DOHH2 (cell line): ENCODE data around the gene SMLR1.

Source experiments
- H3F3A ChIP-seq: fragments of 200-600 bp; sonication (generic), shearing (Covaris generic); 2 replicates; pipeline ENCODE4 v1.6.0; 2016; ENCODE audit warnings: antibody characterized with exemption, mild to moderate bottlenecking; ENCODE audit not compliant: control insufficient read depth, insufficient read depth
- H3K27ac ChIP-seq: fragments of 200-600 bp; sonication (generic); 2 replicates; pipeline ENCODE4 v1.5.1; 2014; ENCODE audit warnings: low read depth, mild to moderate bottlenecking, low read length, moderate library complexity
- H3K27me3 ChIP-seq: fragments of 200-600 bp; sonication (generic); 2 replicates; pipeline ENCODE4 v1.6.1; 2014; ENCODE audit warnings: mild to moderate bottlenecking, low read length, mixed read lengths; ENCODE audit not compliant: control insufficient read depth
- H3K36me3 ChIP-seq: fragments of 200-600 bp; sonication (generic); 2 replicates; pipeline ENCODE4 v1.6.1; 2014; ENCODE audit warnings: mild to moderate bottlenecking, low read length, moderate library complexity, mixed read lengths; ENCODE audit not compliant: control insufficient read depth
- H3K4me1 ChIP-seq: fragments of 200-600 bp; sonication (generic); 2 replicates; pipeline ENCODE4 v1.6.1; 2014; ENCODE audit warnings: mild to moderate bottlenecking, low read length, mixed read lengths; ENCODE audit not compliant: control insufficient read depth
- H3K4me2 ChIP-seq: fragments of 200-600 bp; sonication (generic); 2 replicates; pipeline ENCODE4 v1.6.0; 2014; ENCODE audit warnings: mild to moderate bottlenecking, low read length, moderate library complexity
- H3K4me3 ChIP-seq: fragments of 200-600 bp; sonication (generic); 2 replicates; pipeline ENCODE4 v1.5.1; 2014; ENCODE audit warnings: mild to moderate bottlenecking, low read length, mixed read lengths
- H3K79me2 ChIP-seq: fragments of 200-600 bp; sonication (generic); 2 replicates; pipeline ENCODE4 v1.6.1; 2014; ENCODE audit warnings: mild to moderate bottlenecking, low read length, mixed read lengths; ENCODE audit not compliant: control insufficient read depth
- H3K9me2 ChIP-seq: fragments of 200-600 bp; sonication (generic); replicated peaks from 2 replicates; pipeline ENCODE4 v1.6.1; 2014; ENCODE audit warnings: mild to moderate bottlenecking, low read length, mixed read lengths; ENCODE audit not compliant: control insufficient read depth
- H3K9me3 ChIP-seq: fragments of 200-600 bp; sonication (generic); 2 replicates; pipeline ENCODE4 v1.6.1; 2014; ENCODE audit warnings: antibody characterized with exemption, low read length, mixed read lengths; ENCODE audit not compliant: control insufficient read depth, insufficient read depth
- H4K20me1 ChIP-seq: fragments of 200-600 bp; sonication (generic); 2 replicates; pipeline ENCODE4 v1.6.0; 2014; ENCODE audit warnings: low read depth, mild to moderate bottlenecking, antibody characterized with exemption, low read length, moderate library complexity; ENCODE audit not compliant: control insufficient read depth, insufficient read depth
- CTCF ChIP-seq: fragments of 200-600 bp; sonication (generic); IDR thresholded peaks from one replicate; pipeline ENCODE4 v1.5.1; 2014; ENCODE audit warnings: antibody characterized with exemption, mild to moderate bottlenecking, low read depth, low read length; ENCODE audit not compliant: poor library complexity, severe bottlenecking
- EZH2phosphoT487 ChIP-seq: fragments of 200-600 bp; sonication (generic); IDR thresholded peaks from 2 replicates; pipeline ENCODE4 v1.6.1; 2017; ENCODE audit warnings: borderline replicate concordance, mild to moderate bottlenecking, antibody characterized with exemption, low read length, moderate library complexity, mixed read lengths

Gene SMLR1

GRCh38 chr6:130873746-130874145 lies 46.5 kb downstream of the SMLR1 start:
- H3K27ac ChIP-seq, result no peak overlapping the region
- no peak overlapping the region for H3K4me2 ChIP-seq
- no peaks in the 10 kb centered on the region for H3F3A ChIP-seq
- no peaks in the 10 kb centered on the region for H3K4me1 ChIP-seq
- H3K27me3 ChIP-seq, result no peaks in the 10 kb centered on the region
- TF ChIP-seq EZH2phosphoT487, result no peak
- no peak for TF ChIP-seq CTCF
- no peaks in the 10 kb centered on the region for H3K9me3 ChIP-seq
- H3K79me2 ChIP-seq, result no peaks in the 10 kb centered on the region
- H3K4me3 ChIP-seq, result no peak overlapping the region
- H3K9me2 ChIP-seq, result no peaks in the 10 kb centered on the region
- H3K36me3 ChIP-seq, result no peaks in the 10 kb centered on the region; the same call in 1 of the 2 replicates
- H4K20me1 ChIP-seq, result no peaks in the 10 kb centered on the region

GRCh38 chr6:130879826-130880225 lies 52.6 kb downstream of the SMLR1 start:
- Histone ChIP-seq H3K9me2 (no peaks in the 10 kb centered on the region), H3K4me2 (no peak overlapping the region), H3F3A (no peaks in the 10 kb centered on the region), H3K27me3 (no peaks in the 10 kb centered on the region), H3K4me3 (no peak overlapping the region), H4K20me1 (no peaks in the 10 kb centered on the region), H3K9me3 (no peaks in the 10 kb centered on the region), H3K79me2 (no peaks in the 10 kb centered on the region), H3K27ac (no peak overlapping the region), H3K36me3 (peaks cover 12% of the 10 kb centered on the region), H3K4me1 (no peaks in the 10 kb centered on the region)
- TF ChIP-seq CTCF (no peak), EZH2phosphoT487 (no peak)

GRCh38 chr6:130882370-130882769 lies 55.2 kb downstream of the SMLR1 start:
- Histone ChIP-seq H3K27ac (no peak overlapping the region), H3K4me2 (no peak overlapping the region), H3K27me3 (no peaks in the 10 kb centered on the region), H3K4me1 (no peaks in the 10 kb centered on the region), H4K20me1 (no peaks in the 10 kb centered on the region), H3K79me2 (no peaks in the 10 kb centered on the region), H3K36me3 (peaks cover 16% of the 10 kb centered on the region), H3K9me3 (no peaks in the 10 kb centered on the region), H3K9me2 (no peaks in the 10 kb centered on the region), H3K4me3 (no peak overlapping the region), H3F3A (no peaks in the 10 kb centered on the region)
- TF ChIP-seq EZH2phosphoT487 (no peak), CTCF (no peak)
